Measurements from ENCODE around the gene CDH22. TPM values are rescaled to one million over a fixed set of nuclear protein-coding genes. Genes with fewer than 3 reads are reported as not detected.

The CDH22 gene
- total RNA-seq, 1 experiment from 2014 or later: not detected

GRCh38 chr20:46324379-46324778 lies 16.1 kb upstream of the CDH22 start:
- no peak for DNase-seq (ENCODE audit: extremely low read depth, low read depth)

DNA sequence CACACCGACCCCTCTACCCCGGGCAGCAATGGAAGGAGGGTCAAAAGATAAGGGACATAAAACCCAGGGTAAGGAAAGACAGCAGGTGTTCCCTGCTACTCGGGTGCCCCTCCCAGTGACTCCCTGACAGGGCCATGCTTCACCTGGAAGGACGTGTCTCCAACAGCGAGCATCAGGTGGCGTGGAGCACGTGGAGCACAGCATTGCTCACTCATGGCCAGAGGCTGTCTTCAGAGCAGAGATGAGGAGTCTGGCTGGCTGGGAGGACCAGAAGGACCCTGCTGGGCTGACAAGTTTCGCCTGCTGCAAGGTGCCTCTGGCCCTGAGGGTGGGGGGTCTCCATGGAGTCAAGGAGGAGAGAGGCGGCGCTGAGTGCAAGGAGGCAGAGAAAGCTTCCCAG lies 15.3 kb upstream of the CDH22 start:
- no peak for DNase-seq (ENCODE audit: extremely low read depth, low read depth)

DNA sequence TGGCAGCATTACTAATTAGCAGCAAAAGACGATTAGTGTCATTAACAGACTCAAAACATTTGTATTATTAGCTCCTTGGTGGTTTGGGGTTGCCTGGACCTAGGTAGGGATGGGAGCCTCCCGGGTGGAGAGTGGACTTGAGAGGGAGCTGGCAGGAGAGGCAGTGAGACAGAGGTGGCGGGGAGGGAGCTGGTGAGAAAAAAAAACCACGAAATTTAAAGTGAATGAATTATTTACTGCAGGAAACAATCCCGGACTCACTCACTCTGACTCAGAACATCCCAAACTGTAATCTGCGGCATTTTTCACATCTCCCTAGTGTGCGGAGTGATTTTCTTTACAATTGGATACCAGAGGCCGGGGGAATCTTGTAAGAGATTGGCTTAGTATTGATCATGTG lies 14.3 kb upstream of the CDH22 start:
- no peak for DNase-seq (ENCODE audit: extremely low read depth, low read depth)

DNA sequence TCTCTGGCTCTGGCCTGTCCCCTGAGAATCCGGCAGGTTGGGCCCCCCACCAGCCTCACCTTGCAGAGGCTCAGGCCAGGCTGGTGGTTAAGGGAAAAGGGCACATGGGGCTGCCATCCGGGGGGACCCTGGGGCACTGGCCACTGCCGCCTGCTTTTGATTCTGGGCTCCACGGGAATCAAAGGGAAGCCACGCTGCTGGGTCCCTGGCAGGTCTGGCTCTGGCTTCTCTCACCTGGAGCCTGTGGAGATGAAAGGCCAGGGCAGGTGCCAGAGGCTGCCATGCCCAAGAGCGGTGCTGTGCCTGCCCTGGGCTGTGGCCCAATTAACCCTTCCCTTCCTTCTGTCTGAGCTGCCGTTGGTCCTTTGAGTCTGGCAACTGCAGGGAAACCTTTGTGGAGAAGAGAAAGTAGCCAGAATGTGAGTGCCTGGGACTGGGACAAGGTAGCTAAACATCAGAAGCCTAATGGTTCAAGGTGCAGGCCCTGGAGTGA lies 9.4 kb upstream of the CDH22 start:
- no peak for DNase-seq (ENCODE audit: extremely low read depth, low read depth)

DNA sequence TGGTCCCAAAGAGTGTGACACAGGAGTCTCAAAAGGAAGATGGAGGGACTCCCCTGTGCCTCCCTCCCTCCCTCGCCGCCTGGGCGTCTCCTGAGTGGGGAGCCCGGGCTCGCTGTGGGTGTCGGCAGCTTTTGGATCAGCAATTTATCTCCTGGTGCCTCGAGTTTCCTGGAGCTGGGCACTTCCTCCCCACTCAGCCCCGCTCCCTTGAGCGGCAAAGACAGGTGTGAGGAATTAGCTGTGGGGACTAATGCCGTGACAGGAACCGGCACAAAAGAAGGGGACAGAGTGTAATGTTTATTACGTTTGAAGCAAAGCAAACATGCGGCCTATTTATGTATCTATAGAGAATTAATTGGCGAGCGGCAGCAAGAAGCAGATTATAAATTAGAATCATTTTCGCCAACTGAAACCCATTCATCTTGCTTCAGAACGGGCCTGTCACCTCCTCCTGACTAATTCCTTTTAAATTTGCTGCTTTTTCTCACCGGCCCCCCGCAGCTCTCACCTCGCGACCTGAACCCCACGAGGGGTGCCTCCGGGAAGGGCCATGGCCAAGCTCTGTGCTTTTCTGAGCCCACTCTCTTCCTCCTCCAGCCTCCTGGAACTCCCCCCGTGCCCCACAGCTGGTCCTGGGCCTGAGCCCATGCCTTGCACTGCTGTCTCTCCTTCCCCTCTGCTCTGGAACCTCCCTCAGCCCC lies 8.8 kb upstream of the CDH22 start:
- no peak for DNase-seq (ENCODE audit: extremely low read depth, low read depth)

- DNase-seq (ENCODE audit: extremely low read depth, low read depth): no peak
Observed at GRCh38 chr20:46315311-46315710, 7.0 kb upstream of the CDH22 start.

DNA sequence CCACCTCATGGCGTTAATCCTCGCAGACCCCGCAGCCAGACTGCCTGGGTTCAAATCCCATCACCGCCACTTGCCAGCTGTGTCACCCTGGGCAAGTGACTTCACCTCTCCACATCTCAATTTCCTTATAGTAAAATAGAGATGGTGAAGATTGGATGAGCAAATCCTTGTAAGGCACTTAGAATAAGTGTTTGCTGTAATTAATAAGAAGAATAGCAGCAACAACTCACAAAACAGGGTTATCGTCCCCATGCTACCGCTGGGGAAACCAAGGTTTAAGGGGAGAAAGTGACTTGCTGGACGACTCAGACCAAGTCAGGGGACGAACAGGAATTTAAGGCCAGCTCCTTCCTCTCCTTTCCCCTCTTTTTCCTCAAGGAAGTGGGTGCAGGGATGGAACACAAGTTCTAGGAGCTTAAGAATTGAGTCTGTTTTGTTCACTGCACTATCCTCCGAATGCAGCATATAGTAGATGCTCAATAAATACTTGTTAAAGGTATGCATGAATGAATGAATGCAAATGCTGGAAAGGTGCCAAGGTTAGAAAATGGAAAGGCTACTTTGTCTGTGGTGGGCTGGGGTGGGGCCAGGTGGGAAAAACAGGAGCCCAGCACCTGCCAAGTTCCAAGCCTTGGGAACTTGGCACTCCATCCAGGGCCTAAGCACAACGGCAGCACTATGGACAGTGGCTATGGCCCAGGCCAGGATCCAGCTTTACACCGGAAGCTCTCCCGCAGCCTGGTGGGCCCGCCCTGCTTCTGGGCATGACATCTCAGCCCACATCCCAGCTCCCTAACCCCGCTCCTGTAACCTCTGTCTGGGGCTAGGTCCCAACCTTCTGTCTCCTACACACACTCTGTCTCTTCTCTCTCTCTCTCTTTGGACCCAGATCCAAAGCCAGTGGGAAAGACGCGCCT lies 4.9 kb upstream of the CDH22 start:
- DNase-seq (ENCODE audit: extremely low read depth, low read depth): no peak

- DNase-seq (ENCODE audit: extremely low read depth, low read depth): no peak
Observed at GRCh38 chr20:46312075-46312944, 4.0 kb upstream of the CDH22 start.

- no peak for DNase-seq (ENCODE audit: extremely low read depth, low read depth)
Observed at GRCh38 chr20:46311719-46312074, 3.4 kb upstream of the CDH22 start.

- no peak for DNase-seq (ENCODE audit: extremely low read depth, low read depth)
Observed at GRCh38 chr20:46311039-46311650, 2.8 kb upstream of the CDH22 start.

GRCh38 chr20:46309945-46310344 lies 1.6 kb upstream of the CDH22 start:
- no peak for DNase-seq (ENCODE audit: extremely low read depth, low read depth)

DNA sequence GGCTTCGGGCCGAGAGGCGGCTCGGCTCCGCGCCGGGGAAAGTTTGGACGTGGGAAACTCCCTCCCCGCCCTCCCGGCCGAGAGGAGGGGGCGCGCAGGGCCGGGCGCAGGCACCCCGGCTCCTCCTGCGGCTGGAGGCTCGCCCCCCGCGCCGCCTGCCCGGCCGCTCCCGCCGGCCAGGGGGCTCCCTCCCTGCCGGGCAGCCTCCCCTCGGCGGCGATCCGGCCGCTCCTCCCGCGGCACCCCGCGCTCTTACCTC lies 370 bp downstream of the CDH22 start:
- no peak for DNase-seq (ENCODE audit: extremely low read depth, low read depth)

DNA sequence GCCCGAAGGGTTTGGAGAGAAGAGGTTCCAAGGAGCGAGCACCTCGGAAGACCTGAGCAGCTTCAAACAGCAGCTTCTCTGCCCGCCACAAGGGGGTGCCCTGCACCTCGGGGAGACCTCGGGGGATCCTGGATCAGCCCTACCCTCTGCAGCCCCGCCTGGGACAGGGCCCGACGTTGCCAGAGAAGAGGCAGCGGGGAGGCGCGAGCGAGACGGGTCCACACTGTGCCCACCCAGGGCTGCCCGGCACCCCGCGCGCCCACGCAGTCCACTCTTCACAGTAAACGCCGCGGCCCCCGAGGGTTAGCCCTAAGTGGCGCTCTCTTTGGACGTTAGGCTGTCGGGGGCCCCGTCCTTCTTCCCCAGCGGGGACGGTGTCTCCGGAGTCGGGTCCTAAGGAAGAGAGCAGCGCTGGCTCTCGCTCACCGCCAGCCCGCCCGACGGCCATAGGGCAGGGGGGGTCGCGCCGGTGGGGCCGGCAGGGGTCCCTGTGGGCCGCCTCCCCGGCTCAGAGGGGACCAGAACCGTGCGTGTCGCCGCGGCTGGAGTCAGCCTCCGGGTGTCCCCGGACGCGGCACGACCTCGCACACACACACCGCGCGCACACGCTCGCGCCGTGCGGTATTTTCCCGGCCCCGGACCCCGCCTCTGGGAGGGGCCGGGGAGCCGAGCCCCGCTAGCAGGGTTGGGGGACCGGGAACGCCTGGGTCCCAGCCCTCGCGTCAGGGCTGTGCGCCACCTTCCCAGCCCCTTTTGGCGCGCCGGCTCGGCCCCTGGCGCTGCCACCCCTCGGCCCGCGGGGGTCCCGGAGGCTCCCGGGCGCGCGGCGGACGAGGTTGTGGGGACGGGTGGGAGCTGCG lies 929 bp downstream of the CDH22 start:
- peak; percentile 36 for DNase-seq (ENCODE audit: extremely low read depth, low read depth)

GRCh38 chr20:46306743-46307138 lies 1.6 kb downstream of the CDH22 start:
- DNase-seq (ENCODE audit: extremely low read depth, low read depth): no peak

DNA sequence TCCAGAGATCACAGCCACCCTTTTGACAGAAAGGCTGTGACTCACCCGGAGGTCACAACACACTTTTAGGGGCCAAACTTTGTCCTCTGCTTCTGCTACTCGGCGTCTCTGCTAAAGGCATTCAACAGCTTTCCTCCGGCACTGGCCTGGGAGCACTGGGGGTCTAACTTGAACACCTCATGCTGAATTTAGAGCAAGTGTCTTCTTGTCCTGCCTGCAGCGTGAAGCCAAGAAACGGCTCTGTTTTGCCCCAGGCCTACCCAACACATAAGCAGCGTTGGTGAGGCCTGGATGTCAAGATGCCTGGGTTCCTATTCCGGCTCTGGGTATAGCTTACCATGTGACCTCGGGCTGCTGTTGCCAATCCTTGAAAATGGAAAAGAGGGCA lies 2.3 kb downstream of the CDH22 start:
- no peak for DNase-seq (ENCODE audit: extremely low read depth, low read depth)

GRCh38 chr20:46305331-46305972 lies 2.8 kb downstream of the CDH22 start:
- no peak for DNase-seq (ENCODE audit: extremely low read depth, low read depth)

DNA sequence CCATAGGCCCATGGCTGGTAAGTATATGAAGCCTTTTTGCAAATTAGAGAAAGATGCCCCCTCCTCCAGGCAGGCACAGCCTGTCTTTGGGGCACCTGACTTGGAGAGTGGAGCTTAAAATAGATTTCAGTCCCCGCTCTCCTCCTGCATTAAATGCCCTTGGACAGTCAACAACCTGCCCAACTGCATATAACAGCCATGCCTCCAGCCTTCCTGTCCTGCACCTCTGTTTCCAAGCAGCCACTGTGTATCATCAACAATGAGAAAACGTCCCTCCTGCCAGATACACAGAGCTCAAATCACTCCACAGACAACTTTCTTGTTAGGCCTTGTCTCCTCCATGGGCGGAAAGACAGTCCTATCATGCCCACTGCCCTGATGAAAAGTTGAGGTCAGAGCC lies 3.4 kb downstream of the CDH22 start:
- DNase-seq (ENCODE audit: extremely low read depth, low read depth): no peak

DNA sequence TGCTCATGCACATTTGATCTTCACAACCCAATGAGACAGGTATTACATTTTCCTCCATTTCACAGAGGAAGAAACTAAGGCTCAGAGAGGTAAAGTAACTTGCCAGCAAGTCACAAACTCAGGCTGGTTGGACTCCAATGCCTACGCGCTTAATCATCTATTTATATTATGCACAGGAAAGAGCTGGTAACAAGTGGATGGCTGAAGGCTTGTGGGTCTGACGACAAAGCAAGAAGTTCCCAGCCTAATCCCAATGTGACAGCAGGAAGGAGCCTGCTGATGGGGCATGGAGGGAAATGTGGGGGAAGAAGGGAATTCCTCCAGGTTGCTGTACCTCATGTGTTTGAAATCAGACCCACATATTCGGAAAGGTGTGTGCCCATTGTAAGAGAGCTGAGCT lies 3.9 kb downstream of the CDH22 start:
- DNase-seq (ENCODE audit: extremely low read depth, low read depth): no peak

GRCh38 chr20:46303176-46303956 lies 4.9 kb downstream of the CDH22 start:
- no peak for DNase-seq (ENCODE audit: extremely low read depth, low read depth)

Data from NCI-H460 (cell line).